CD4-positive, alpha-beta T cell (primary cell): ENCODE measurements around the gene C18orf32. TPM values are rescaled to one million over a fixed set of nuclear protein-coding genes. Genes with fewer than 3 reads are reported as not detected.

Experiments used
- ATAC-seq: fragments of 200-7000 bp; cut with Tn5 transposase; one replicate; pipeline ENCODE4 v1.10.0; 2022; ENCODE audit warnings: mild to moderate bottlenecking; ENCODE audit not compliant: poor library complexity
- CTCF ChIA-PET: fragments of 350-600 bp; sonication (Branson Sonifier 250); formaldehyde crosslinking; loops from one replicate; lab custom pipeline; 2021; ENCODE audit warnings: antibody characterized with exemption, inconsistent platforms; lab: Charles Lee
- POLR2A ChIA-PET: fragments of 350-600 bp; sonication (Branson Sonifier 250); formaldehyde crosslinking; loops from one replicate; lab custom pipeline; 2021; ENCODE audit warnings: antibody characterized with exemption, inconsistent platforms; lab: Charles Lee
- DNase-seq, 14 experiments: peaks; one replicate each; pipeline ENCODE4 v3.0.0-alpha.2; 2013 to 2020; ENCODE audit warnings: mixed read lengths in 2 of 14
- H3K27ac ChIP-seq, 2 donors: one replicate each; pipeline versions ENCODE4 v1.5.1 to v1.7.0; 2013; ENCODE audit warnings: low read length in 2 of 2, low read depth in 1 of 2, mild to moderate bottlenecking in 1 of 2
- H3K27me3 ChIP-seq, 2 experiments: 1 replicate in 1 of 2; 2 replicates in 1 of 2; pipeline versions ENCODE4 v1.6.1 to v1.7.0; 2013; ENCODE audit warnings: low read length in 2 of 2, control low read depth in 1 of 2, mild to moderate bottlenecking in 1 of 2, moderate library complexity in 1 of 2; ENCODE audit not compliant: insufficient read depth in 2 of 2, control insufficient read depth in 1 of 2
- H3K36me3 ChIP-seq: one replicate; pipeline ENCODE4 v1.6.1; 2013; ENCODE audit warnings: low read length, control low read depth; ENCODE audit not compliant: insufficient read depth
- H3K4me1 ChIP-seq: one replicate; pipeline ENCODE4 v1.6.1; 2013; ENCODE audit warnings: low read length, control low read depth; ENCODE audit not compliant: insufficient read depth
- H3K4me3 ChIP-seq: one replicate; pipeline ENCODE4 v1.5.1; 2013; ENCODE audit warnings: mild to moderate bottlenecking, low read length, moderate library complexity
- H3K9me3 ChIP-seq, 2 experiments: 1 replicate in 1 of 2; 2 replicates in 1 of 2; pipeline versions ENCODE4 v1.6.1 to v1.7.0; 2013; ENCODE audit warnings: low read length in 2 of 2, mild to moderate bottlenecking in 2 of 2, control low read depth in 1 of 2, moderate library complexity in 1 of 2; ENCODE audit not compliant: control insufficient read depth in 1 of 2, insufficient read depth in 1 of 2
- H3K27ac Mint-ChIP-seq: one replicate; pipeline ENCODE4 v1.8.0; 2020; ENCODE audit warnings: mixed read lengths
- H3K27me3 Mint-ChIP-seq: one replicate; pipeline ENCODE4 v1.8.0; 2021; ENCODE audit warnings: mixed read lengths
- H3K36me3 Mint-ChIP-seq: one replicate; pipeline ENCODE4 v1.8.0; 2021; ENCODE audit warnings: low read depth, mixed read lengths
- H3K4me1 Mint-ChIP-seq: one replicate; pipeline ENCODE4 v1.8.0; 2021; ENCODE audit warnings: low read depth, mixed read lengths
- H3K4me3 Mint-ChIP-seq: one replicate; pipeline ENCODE4 v1.8.0; 2020; ENCODE audit warnings: mild to moderate bottlenecking, mixed read lengths
- H3K9me3 Mint-ChIP-seq: one replicate; pipeline ENCODE4 v1.8.0; 2020; ENCODE audit warnings: mixed read lengths
- CTCF ChIP-seq: fragments of 200-600 bp; IDR thresholded peaks from one replicate; pipeline ENCODE4 v1.8.0; 2022; ENCODE audit warnings: antibody characterized with exemption, mild to moderate bottlenecking
- intact Hi-C, 2 experiments: fragments of 100-400 bp; cut with DNase I in 1 of 2; cut with micrococcal nuclease in 1 of 2; formaldehyde crosslinking; loops; one replicate each; pipeline versions ENCODE4 v1.15.1 to v1.9.0; 2023 to 2025; cut with DNase I, micrococcal nuclease
- total RNA-seq, 174 experiments: library from RNA in 2 of 174; stranded (reverse) in 2 of 174; gene quantifications; one replicate each; pipeline ENCODE4 v1.2.3 and lab custom pipeline; 2021 to 2026

C18orf32 gene
- total RNA-seq, 2 experiments from 2014 or later, result 38.2 to 40.1 TPM

- TF ChIP-seq CTCF, result no peak
- H3K27ac Mint-ChIP-seq, result no peak overlapping the region
- no peaks in the 10 kb centered on the region for H3K9me3 Mint-ChIP-seq
- Histone ChIP-seq H3K4me1 (no peaks in the 10 kb centered on the region), H3K27ac (no peak overlapping the region), H3K4me3 (no peak overlapping the region), H3K27me3 (peaks cover 0 to 5% of the 10 kb centered on the region in 2 experiments), H3K9me3 (peaks cover 1 to 6% of the 10 kb centered on the region in 2 experiments), H3K36me3 (no peaks in the 10 kb centered on the region)
- no peak for ATAC-seq
- CTCF ChIA-PET, result interaction anchor here (0.6 kb wide), 1 partner anchor 75 kb away, joined by 3 read pairs; no protein-coding TSS in a partner anchor
- no peaks in the 10 kb centered on the region for H3K36me3 Mint-ChIP-seq
- intact Hi-C loops, result no loop called here
- no peak for DNase-seq
- H3K27me3 Mint-ChIP-seq, result peaks cover 30% of the 10 kb centered on the region
- no peak overlapping the region for H3K4me3 Mint-ChIP-seq
- H3K4me1 Mint-ChIP-seq, result no peaks in the 10 kb centered on the region
- POLR2A ChIA-PET, result no interaction called here
Observed at GRCh38 chr18:49529596-49529995, 42.6 kb upstream of the C18orf32 start.

- intact Hi-C loops, result no loop called here
- CTCF ChIA-PET, result no interaction called here
- no peak overlapping the region for H3K4me3 Mint-ChIP-seq
- POLR2A ChIA-PET, result no interaction called here
- no peaks in the 10 kb centered on the region for H3K9me3 Mint-ChIP-seq
- no peak for TF ChIP-seq CTCF
- H3K4me1 Mint-ChIP-seq, result no peaks in the 10 kb centered on the region
- DNase-seq, result no peak
- no peaks in the 10 kb centered on the region for H3K36me3 Mint-ChIP-seq
- no peak overlapping the region for H3K27ac Mint-ChIP-seq
- Histone ChIP-seq H3K9me3 (no peaks in the 10 kb centered on the region), H3K4me3 (no peak overlapping the region), H3K36me3 (no peaks in the 10 kb centered on the region), H3K27ac (no peak overlapping the region), H3K27me3 (peaks cover 0 to 2% of the 10 kb centered on the region in 2 experiments), H3K4me1 (no peaks in the 10 kb centered on the region)
- ATAC-seq, result no peak
- peaks cover 27% of the 10 kb centered on the region for H3K27me3 Mint-ChIP-seq
Observed at GRCh38 chr18:49527631-49528327, 40.7 kb upstream of the C18orf32 start.

GRCh38 chr18:49525981-49526380 lies 38.9 kb upstream of the C18orf32 start:
- Histone ChIP-seq H3K4me3 (no peak overlapping the region), H3K9me3 (no peaks in the 10 kb centered on the region), H3K27me3 (no peaks in the 10 kb centered on the region), H3K27ac (no peak overlapping the region), H3K4me1 (no peaks in the 10 kb centered on the region), H3K36me3 (no peaks in the 10 kb centered on the region)
- Mint-ChIP-seq H3K27me3 (peaks cover 22% of the 10 kb centered on the region), H3K4me1 (no peaks in the 10 kb centered on the region), H3K4me3 (no peak overlapping the region), H3K36me3 (no peaks in the 10 kb centered on the region), H3K9me3 (no peaks in the 10 kb centered on the region), H3K27ac (no peak overlapping the region)
- ChIA-PET CTCF (interaction anchor here (1.2 kb wide), 1 partner anchor 9 kb away, joined by 3 read pairs; no protein-coding TSS in a partner anchor), POLR2A (no interaction called here)
- TF ChIP-seq CTCF, result no peak
- no peak for DNase-seq
- intact Hi-C loops, result no loop called here
- ATAC-seq, result no peak
